K562 (cell line): ENCODE data around the gene SYNJ2. TPM values are rescaled to one million over a fixed set of nuclear protein-coding genes. Genes with fewer than 3 reads are reported as not detected.

Experiments
- ARID1B ChIP-seq: fragments of 450-650 bp; IDR thresholded peaks from 2 replicates; pipeline ENCODE4 v1.6.1; 2016; ENCODE audit warnings: antibody characterized with exemption, mild to moderate bottlenecking, inconsistent platforms
- ETV6 ChIP-seq, 3 experiments: fragments of 150-350 bp in 1 of 3; sonication (generic) in 1 of 3; formaldehyde crosslinking in 1 of 3; IDR thresholded peaks; 2 replicates each; pipeline versions ENCODE4 v1.6.1 to v1.8.0; 2014 to 2022; ENCODE audit warnings: borderline replicate concordance in 2 of 3, low read depth in 2 of 3, antibody characterized with exemption in 1 of 3, low read length in 1 of 3, mild to moderate bottlenecking in 1 of 3, missing genetic modification reagents in 1 of 3
- FOSL1 ChIP-seq: fragments of 200-800 bp; sonication (Bioruptor generic); conservative IDR thresholded peaks from 2 replicates; pipeline ENCODE4 v1.6.1; 2016; ENCODE audit warnings: missing genetic modification characterization, missing compliant biosample characterization
- MECOM ChIP-seq: fragments of 250-450 bp; sonication (Bioruptor Pico); IDR thresholded peaks from 2 replicates; pipeline ENCODE4 v1.8.0; 2022; ENCODE audit warnings: inconsistent platforms
- MEF2A ChIP-seq: IDR thresholded peaks from 2 replicates; pipeline ENCODE4 v1.6.1; 2011; ENCODE audit warnings: low read depth, mild to moderate bottlenecking, low read length, moderate library complexity; ENCODE audit not compliant: control insufficient read depth
- MTA1 ChIP-seq: fragments of 450-650 bp; IDR thresholded peaks from 2 replicates; pipeline ENCODE4 v1.6.1; 2017; ENCODE audit warnings: borderline replicate concordance
- POLR2AphosphoS5 ChIP-seq: IDR thresholded peaks from 2 replicates; pipeline ENCODE4 v1.6.1; 2011; ENCODE audit warnings: mild to moderate bottlenecking, low read depth, low read length, moderate library complexity; ENCODE audit not compliant: control insufficient read depth, insufficient read depth
- PTTG1 ChIP-seq: fragments of 450-650 bp; IDR thresholded peaks from 2 replicates; pipeline ENCODE4 v1.6.1; 2016; ENCODE audit warnings: low read depth, mild to moderate bottlenecking, missing genetic modification characterization, missing compliant biosample characterization
- SLC30A9 ChIP-seq: fragments of 250-450 bp; sonication (Bioruptor Pico); IDR thresholded peaks from 2 replicates; pipeline ENCODE4 v1.8.0; 2022; ENCODE audit warnings: mild to moderate bottlenecking, moderate library complexity
- SMAD1 ChIP-seq: fragments of 150-350 bp; IDR thresholded peaks from 2 replicates; pipeline ENCODE4 v1.6.1; 2014; ENCODE audit warnings: low read length, low read depth; ENCODE audit not compliant: partially characterized antibody
- SP2 ChIP-seq: IDR thresholded peaks from 2 replicates; pipeline ENCODE4 v1.6.1; 2011; ENCODE audit warnings: mild to moderate bottlenecking, low read depth, low read length, moderate library complexity; ENCODE audit not compliant: poor library complexity, severe bottlenecking; ENCODE audit errors: extremely low read depth
- STAT5B ChIP-seq: fragments of 250-450 bp; sonication (Bioruptor Pico); IDR thresholded peaks from 2 replicates; pipeline ENCODE4 v1.8.0; 2021; ENCODE audit warnings: mild to moderate bottlenecking, inconsistent platforms
- ZKSCAN3 ChIP-seq: fragments of 250-450 bp; sonication (Bioruptor Pico); IDR thresholded peaks from 2 replicates; pipeline ENCODE4 v1.4.0; 2020
- ZNF253 ChIP-seq: fragments of 250-450 bp; sonication (Bioruptor Pico); conservative IDR thresholded peaks from 2 replicates; pipeline ENCODE4 v1.6.1; 2021; ENCODE audit warnings: mild to moderate bottlenecking
- ZNF586 ChIP-seq: fragments of 450-650 bp; formaldehyde crosslinking; conservative IDR thresholded peaks from 2 replicates; pipeline ENCODE4 v1.4.0; 2020; ENCODE audit warnings: mild to moderate bottlenecking, moderate library complexity
- ZNF695 ChIP-seq: fragments of 450-650 bp; formaldehyde crosslinking; IDR thresholded peaks from 2 replicates; pipeline ENCODE4 v1.4.0; 2020; ENCODE audit warnings: mild to moderate bottlenecking, moderate library complexity
- ZNF76 ChIP-seq: fragments of 250-450 bp; sonication (Bioruptor Pico); IDR thresholded peaks from 2 replicates; pipeline ENCODE4 v1.4.0; 2020; ENCODE audit warnings: mild to moderate bottlenecking, moderate library complexity, borderline replicate concordance
- polyA plus RNA-seq, 8 experiments: library from polyadenylated mRNA; depleted of rRNA in 4 of 8; stranded (reverse) in 5 of 8; unstranded in 3 of 8; fragments of >200 nt; fragmentation: Nextera tagmentation in 2 of 8; fragmentation: Illumina TruSeq in 1 of 8; extraction: Ambion mirVana in 2 of 8; extraction: Trizol in 1 of 8; gene quantifications; 2 replicates each; pipeline versions ENCODE4 v1.2.1 to v1.2.3, GENCODE V29; 2011 to 2014; ENCODE audit warnings: inconsistent platforms in 1 of 8, missing spikeins in 1 of 8
- total RNA-seq, 7 experiments: library from RNA; depleted of rRNA in 6 of 7; stranded (reverse); fragments of >200 nt in 6 of 7; fragmentation: Illumina TruSeq in 2 of 7; extraction: Trizol in 2 of 7; gene quantifications; 2 replicates each; pipeline versions ENCODE4 v1.2.1 to v1.2.3, GENCODE V29; 2011 to 2021; ENCODE audit warnings: low replicate concordance in 1 of 7
- TF ChIP-seq, protein P1 (sequence below): fragments of 250-450 bp; sonication (Bioruptor Pico); IDR thresholded peaks from 2 replicates; pipeline ENCODE4 v1.5.0; 2020; ENCODE audit warnings: mild to moderate bottlenecking
- TF ChIP-seq, protein P2 (sequence below), 2 experiments: IDR thresholded peaks in 1 of 2; conservative IDR thresholded peaks in 1 of 2; 2 replicates each; pipeline ENCODE4 v1.6.1; 2016; ENCODE audit warnings: low read depth in 2 of 2, mild to moderate bottlenecking in 1 of 2, missing compliant biosample characterization in 1 of 2, missing genetic modification characterization in 1 of 2, moderate library complexity in 1 of 2
- TF ChIP-seq, protein P3 (sequence below): fragments of 250-450 bp; sonication (Bioruptor Pico); IDR thresholded peaks from 2 replicates; pipeline ENCODE4 v1.8.0; 2021; ENCODE audit warnings: mild to moderate bottlenecking, moderate library complexity

SYNJ2 gene
- total and polyA plus RNA-seq, 9 of the 15 experiments (the other 6 are each of a cell fraction or from before 2014, with no cell fraction given): 3.0 to 27.7 (median 17.8) TPM

DNA sequence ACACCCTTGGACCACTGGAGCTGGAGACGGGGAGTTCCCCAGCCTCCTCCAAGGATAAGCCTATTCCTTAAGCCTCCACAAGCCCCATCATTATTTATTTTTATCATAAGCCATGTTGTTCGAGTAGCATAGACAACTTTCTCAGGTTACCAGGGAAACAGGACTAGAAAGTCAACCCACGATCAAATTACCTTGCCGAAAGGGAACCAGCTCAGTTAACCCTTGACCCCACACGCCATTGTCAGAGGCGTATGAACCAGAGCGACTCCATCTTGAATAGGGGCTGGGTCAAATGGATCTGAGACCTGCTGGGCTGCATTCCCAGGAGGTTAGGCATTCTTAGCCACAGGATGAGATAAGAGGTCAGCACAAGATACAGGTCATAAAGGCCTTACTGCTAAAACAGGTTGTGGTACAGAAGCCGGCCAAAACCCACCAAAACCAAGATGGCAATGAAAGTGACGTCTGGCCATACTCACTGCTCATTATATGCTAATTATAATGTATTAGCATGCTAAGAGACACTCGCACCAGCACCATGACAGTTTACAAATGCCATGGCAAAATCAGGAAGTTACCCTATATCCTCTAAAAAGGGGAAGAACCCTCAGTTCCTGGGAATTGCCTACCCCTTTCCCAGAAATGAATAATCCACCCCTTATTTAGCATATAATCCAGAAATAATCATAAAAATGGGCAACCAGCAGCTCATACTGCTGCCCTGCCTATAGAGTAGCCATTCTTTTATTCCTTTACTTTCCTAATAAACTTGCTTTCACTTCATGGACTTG is 22.4 kb downstream of the SYNJ2 start (continued):
- TF ChIP-seq ZNF253 (CRISPR knock-in tag) (peak; percentile 79; the same call in 1 of the 2 replicates), POLR2AphosphoS5 (no peak), STAT5B (CRISPR knock-in tag) (peak; percentile 87), ZKSCAN3 (CRISPR knock-in tag) (peak; percentile 90), SLC30A9 (CRISPR knock-in tag) (peak; percentile 80; the same call in 1 of the 2 replicates), ZNF586 (peak; percentile 93), FOSL1 (tag) (peak; percentile 60), MEF2A (no peak), SMAD1 (no peak), MECOM (CRISPR knock-in tag) (peak; percentile 98), MTA1 (0 out of 2 replicates have a peak, but pooled peaks have one; percentile 43), ZNF76 (CRISPR knock-in tag) (peak; percentile 99), SP2 (no peak), PTTG1 (tag) (peak; percentile 99), ZNF695 (CRISPR knock-in tag) (peak; percentile 99), ARID1B (0 out of 2 replicates have a peak, but pooled peaks have one; percentile 13), ETV6 (IDR thresholded peaks at IDR 0.05; ENCODE audit: borderline replicate concordance in 1 of 2, low read depth in 2 of 2, low read length in 1 of 2) (no peak), ETV6 (CRISPR knock-in tag; IDR thresholded peaks at IDR 0.05; ENCODE audit: borderline replicate concordance) (no peak)
- TF ChIP-seq, protein P1, sequence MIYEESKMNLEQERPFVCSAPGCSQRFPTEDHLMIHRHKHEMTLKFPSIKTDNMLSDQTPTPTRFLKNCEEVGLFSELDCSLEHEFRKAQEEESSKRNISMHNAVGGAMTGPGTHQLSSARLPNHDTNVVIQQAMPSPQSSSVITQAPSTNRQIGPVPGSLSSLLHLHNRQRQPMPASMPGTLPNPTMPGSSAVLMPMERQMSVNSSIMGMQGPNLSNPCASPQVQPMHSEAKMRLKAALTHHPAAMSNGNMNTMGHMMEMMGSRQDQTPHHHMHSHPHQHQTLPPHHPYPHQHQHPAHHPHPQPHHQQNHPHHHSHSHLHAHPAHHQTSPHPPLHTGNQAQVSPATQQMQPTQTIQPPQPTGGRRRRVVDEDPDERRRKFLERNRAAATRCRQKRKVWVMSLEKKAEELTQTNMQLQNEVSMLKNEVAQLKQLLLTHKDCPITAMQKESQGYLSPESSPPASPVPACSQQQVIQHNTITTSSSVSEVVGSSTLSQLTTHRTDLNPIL (CRISPR knock-in tag): peak; percentile 97
- TF ChIP-seq, protein P2, sequence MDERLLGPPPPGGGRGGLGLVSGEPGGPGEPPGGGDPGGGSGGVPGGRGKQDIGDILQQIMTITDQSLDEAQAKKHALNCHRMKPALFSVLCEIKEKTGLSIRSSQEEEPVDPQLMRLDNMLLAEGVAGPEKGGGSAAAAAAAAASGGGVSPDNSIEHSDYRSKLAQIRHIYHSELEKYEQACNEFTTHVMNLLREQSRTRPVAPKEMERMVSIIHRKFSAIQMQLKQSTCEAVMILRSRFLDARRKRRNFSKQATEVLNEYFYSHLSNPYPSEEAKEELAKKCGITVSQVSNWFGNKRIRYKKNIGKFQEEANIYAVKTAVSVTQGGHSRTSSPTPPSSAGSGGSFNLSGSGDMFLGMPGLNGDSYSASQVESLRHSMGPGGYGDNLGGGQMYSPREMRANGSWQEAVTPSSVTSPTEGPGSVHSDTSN (CRISPR knock-in tag; IDR thresholded peaks at IDR 0.05; ENCODE audit: low read depth): no peak
- TF ChIP-seq, protein P2 (tag; conservative IDR thresholded peaks at IDR 0.05; ENCODE audit: low read depth): peak; percentile 84
- TF ChIP-seq, protein P3, sequence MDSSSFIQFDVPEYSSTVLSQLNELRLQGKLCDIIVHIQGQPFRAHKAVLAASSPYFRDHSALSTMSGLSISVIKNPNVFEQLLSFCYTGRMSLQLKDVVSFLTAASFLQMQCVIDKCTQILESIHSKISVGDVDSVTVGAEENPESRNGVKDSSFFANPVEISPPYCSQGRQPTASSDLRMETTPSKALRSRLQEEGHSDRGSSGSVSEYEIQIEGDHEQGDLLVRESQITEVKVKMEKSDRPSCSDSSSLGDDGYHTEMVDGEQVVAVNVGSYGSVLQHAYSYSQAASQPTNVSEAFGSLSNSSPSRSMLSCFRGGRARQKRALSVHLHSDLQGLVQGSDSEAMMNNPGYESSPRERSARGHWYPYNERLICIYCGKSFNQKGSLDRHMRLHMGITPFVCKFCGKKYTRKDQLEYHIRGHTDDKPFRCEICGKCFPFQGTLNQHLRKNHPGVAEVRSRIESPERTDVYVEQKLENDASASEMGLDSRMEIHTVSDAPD: peak; percentile 87
